ENCODE results near the gene UGGT1.
"Not testable (repeated sequence)": the region's sequence is repeated elsewhere in the genome, so short reads cannot be mapped to it uniquely, and the experiment has no call there.

UGGT1 gene

DNA sequence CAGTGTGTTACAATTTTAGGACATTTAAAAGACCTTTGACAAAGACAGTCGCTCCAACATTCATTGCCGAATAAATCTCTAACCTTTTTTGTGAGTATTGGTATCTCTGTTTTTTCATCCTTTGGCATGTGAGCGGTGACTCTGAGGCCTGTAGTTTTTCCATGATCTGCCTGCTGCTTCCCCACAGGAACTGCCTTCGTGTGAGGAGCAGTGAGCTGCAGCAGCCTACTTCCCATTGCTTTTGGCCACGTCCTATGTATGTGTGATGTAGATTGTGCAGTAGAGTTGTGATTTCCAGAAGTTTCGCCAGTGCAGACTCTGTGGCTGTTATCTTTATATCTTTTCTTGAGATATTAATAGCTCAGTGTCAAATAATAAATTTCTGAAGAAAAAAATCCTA lies 79.8 kb downstream of the UGGT1 start:
- Histone ChIP-seq H3K9me3 (ENCODE audit: control insufficient read depth, insufficient read depth, low read depth, low read length) (no peaks in the 10 kb centered on the region), H3K36me3 (ENCODE audit: control insufficient read depth, insufficient read depth, low read length) (peaks cover 87% of the 10 kb centered on the region), H3K4me1 (ENCODE audit: control insufficient read depth, insufficient read depth, low read length) (peaks cover 5% of the 10 kb centered on the region; the same call in 1 of the 2 replicates), H3K4me3 (ENCODE audit: low read depth, low read length) (no peak overlapping the region), H3K27ac (ENCODE audit: low read depth, low read length) (no peak overlapping the region), H3K27me3 (ENCODE audit: control insufficient read depth, insufficient read depth, low read length) (no peaks in the 10 kb centered on the region), H3K9ac (ENCODE audit: low read length) (no peak overlapping the region)

GRCh38 chr2:128172191-128172590 lies 81.2 kb downstream of the UGGT1 start:
- H3K27me3 ChIP-seq (ENCODE audit: control insufficient read depth, insufficient read depth, low read length): no peaks in the 10 kb centered on the region
- H3K27ac ChIP-seq (ENCODE audit: low read depth, low read length): no peak overlapping the region
- H3K4me3 ChIP-seq (ENCODE audit: low read depth, low read length): no peak overlapping the region
- peaks cover 5% of the 10 kb centered on the region; the same call in 1 of the 2 replicates for H3K4me1 ChIP-seq (ENCODE audit: control insufficient read depth, insufficient read depth, low read length)
- H3K9me3 ChIP-seq (ENCODE audit: control insufficient read depth, insufficient read depth, low read depth, low read length): no peaks in the 10 kb centered on the region
- no peak overlapping the region for H3K9ac ChIP-seq (ENCODE audit: low read length)
- peaks cover 87% of the 10 kb centered on the region for H3K36me3 ChIP-seq (ENCODE audit: control insufficient read depth, insufficient read depth, low read length)

DNA sequence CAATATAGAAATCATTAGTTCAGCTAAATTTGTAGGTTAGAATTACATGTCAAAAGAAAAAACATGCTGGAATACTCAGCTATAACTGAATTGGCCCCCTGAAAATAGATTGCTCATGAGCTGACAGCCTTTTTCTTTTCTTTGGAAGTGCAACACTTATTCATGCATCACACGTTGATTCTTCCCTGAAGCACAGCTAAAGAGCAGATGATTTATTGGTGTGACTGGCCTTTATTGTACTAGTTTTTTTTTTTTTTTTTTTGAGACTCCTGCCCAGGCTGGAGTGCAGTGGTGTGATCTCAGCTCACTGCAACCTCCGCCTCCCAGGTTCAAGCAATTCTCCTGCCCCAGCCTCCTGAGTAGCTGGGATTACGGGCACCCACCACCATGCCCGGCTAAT lies 83.1 kb downstream of the UGGT1 start:
- not testable (repeated sequence) for H3K27me3 ChIP-seq (ENCODE audit: control insufficient read depth, insufficient read depth, low read length); H3K27ac ChIP-seq (ENCODE audit: low read depth, low read length); H3K4me1 ChIP-seq (ENCODE audit: control insufficient read depth, insufficient read depth, low read length); H3K9ac ChIP-seq (ENCODE audit: low read length); H3K9me3 ChIP-seq (ENCODE audit: control insufficient read depth, insufficient read depth, low read depth, low read length); H3K4me3 ChIP-seq (ENCODE audit: low read depth, low read length)
- H3K36me3 ChIP-seq (ENCODE audit: control insufficient read depth, insufficient read depth, low read length): peaks cover 93% of the 10 kb centered on the region

- no peaks in the 10 kb centered on the region for H3K4me1 ChIP-seq (ENCODE audit: control insufficient read depth, insufficient read depth, low read length)
- H3K4me3 ChIP-seq (ENCODE audit: low read depth, low read length): no peak overlapping the region
- H3K27me3 ChIP-seq (ENCODE audit: control insufficient read depth, insufficient read depth, low read length): no peaks in the 10 kb centered on the region
- H3K9ac ChIP-seq (ENCODE audit: low read length): no peak overlapping the region
- H3K36me3 ChIP-seq (ENCODE audit: control insufficient read depth, insufficient read depth, low read length): peaks cover 99% of the 10 kb centered on the region
- no peak overlapping the region for H3K27ac ChIP-seq (ENCODE audit: low read depth, low read length)
- H3K9me3 ChIP-seq (ENCODE audit: control insufficient read depth, insufficient read depth, low read depth, low read length): no peaks in the 10 kb centered on the region
These were observed 86.3 kb downstream of the UGGT1 start for GRCh38 chr2:128177315-128177714.

GRCh38 chr2:128178149-128178649 lies 87.2 kb downstream of the UGGT1 start:
- Histone ChIP-seq H3K4me3 (ENCODE audit: low read depth, low read length) (no peak overlapping the region), H3K9me3 (ENCODE audit: control insufficient read depth, insufficient read depth, low read depth, low read length) (no peaks in the 10 kb centered on the region), H3K27ac (ENCODE audit: low read depth, low read length) (no peak overlapping the region), H3K36me3 (ENCODE audit: control insufficient read depth, insufficient read depth, low read length) (peaks cover 96% of the 10 kb centered on the region), H3K4me1 (ENCODE audit: control insufficient read depth, insufficient read depth, low read length) (no peaks in the 10 kb centered on the region), H3K9ac (ENCODE audit: low read length) (no peak overlapping the region), H3K27me3 (ENCODE audit: control insufficient read depth, insufficient read depth, low read length) (no peaks in the 10 kb centered on the region)

- Histone ChIP-seq H3K27ac (ENCODE audit: low read depth, low read length) (no peak overlapping the region), H3K9me3 (ENCODE audit: control insufficient read depth, insufficient read depth, low read depth, low read length) (no peaks in the 10 kb centered on the region), H3K27me3 (ENCODE audit: control insufficient read depth, insufficient read depth, low read length) (no peaks in the 10 kb centered on the region), H3K9ac (ENCODE audit: low read length) (no peak overlapping the region), H3K36me3 (ENCODE audit: control insufficient read depth, insufficient read depth, low read length) (peaks cover 96% of the 10 kb centered on the region), H3K4me1 (ENCODE audit: control insufficient read depth, insufficient read depth, low read length) (no peaks in the 10 kb centered on the region), H3K4me3 (ENCODE audit: low read depth, low read length) (no peak overlapping the region)
These were observed 87.9 kb downstream of the UGGT1 start for GRCh38 chr2:128178650-128179460.

DNA sequence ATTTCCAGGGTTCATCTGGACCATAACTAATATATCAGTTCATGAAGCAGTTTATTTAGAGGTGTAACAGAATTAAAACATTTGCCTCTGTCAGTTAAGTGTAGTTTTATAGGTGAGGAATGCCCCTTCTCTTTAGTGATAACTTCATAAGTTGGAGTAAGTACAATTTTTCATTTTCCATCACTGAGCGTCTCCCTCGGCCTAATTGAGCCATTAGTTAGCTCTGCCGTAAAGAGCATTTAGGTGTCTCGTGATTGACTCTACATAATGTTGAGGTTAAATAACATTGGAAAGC lies 88.4 kb downstream of the UGGT1 start:
- no peaks in the 10 kb centered on the region for H3K9me3 ChIP-seq (ENCODE audit: control insufficient read depth, insufficient read depth, low read depth, low read length)
- no peak overlapping the region for H3K4me3 ChIP-seq (ENCODE audit: low read depth, low read length)
- H3K4me1 ChIP-seq (ENCODE audit: control insufficient read depth, insufficient read depth, low read length): no peaks in the 10 kb centered on the region
- H3K36me3 ChIP-seq (ENCODE audit: control insufficient read depth, insufficient read depth, low read length): peaks cover 97% of the 10 kb centered on the region
- H3K27ac ChIP-seq (ENCODE audit: low read depth, low read length): no peak overlapping the region
- no peak overlapping the region for H3K9ac ChIP-seq (ENCODE audit: low read length)
- H3K27me3 ChIP-seq (ENCODE audit: control insufficient read depth, insufficient read depth, low read length): no peaks in the 10 kb centered on the region

- Histone ChIP-seq H3K36me3 (ENCODE audit: control insufficient read depth, insufficient read depth, low read length) (peaks cover 95% of the 10 kb centered on the region), H3K4me3 (ENCODE audit: low read depth, low read length) (no peak overlapping the region), H3K27me3 (ENCODE audit: control insufficient read depth, insufficient read depth, low read length) (no peaks in the 10 kb centered on the region), H3K9ac (ENCODE audit: low read length) (no peak overlapping the region), H3K4me1 (ENCODE audit: control insufficient read depth, insufficient read depth, low read length) (no peaks in the 10 kb centered on the region), H3K27ac (ENCODE audit: low read depth, low read length) (no peak overlapping the region), H3K9me3 (ENCODE audit: control insufficient read depth, insufficient read depth, low read depth, low read length) (no peaks in the 10 kb centered on the region)
These were observed 89.0 kb downstream of the UGGT1 start for GRCh38 chr2:128180031-128180430.

- Histone ChIP-seq H3K9me3 (ENCODE audit: control insufficient read depth, insufficient read depth, low read depth, low read length) (no peaks in the 10 kb centered on the region), H3K27ac (ENCODE audit: low read depth, low read length) (no peak overlapping the region), H3K4me3 (ENCODE audit: low read depth, low read length) (no peak overlapping the region), H3K36me3 (ENCODE audit: control insufficient read depth, insufficient read depth, low read length) (peaks cover 86% of the 10 kb centered on the region), H3K4me1 (ENCODE audit: control insufficient read depth, insufficient read depth, low read length) (no peaks in the 10 kb centered on the region), H3K27me3 (ENCODE audit: control insufficient read depth, insufficient read depth, low read length) (no peaks in the 10 kb centered on the region), H3K9ac (ENCODE audit: low read length) (no peak overlapping the region)
These were observed 94.6 kb downstream of the UGGT1 start for GRCh38 chr2:128185576-128185975.

GRCh38 chr2:128187032-128187654 lies 96.1 kb downstream of the UGGT1 start:
- no peak overlapping the region for H3K4me3 ChIP-seq (ENCODE audit: low read depth, low read length)
- H3K36me3 ChIP-seq (ENCODE audit: control insufficient read depth, insufficient read depth, low read length): peaks cover 75% of the 10 kb centered on the region
- H3K27me3 ChIP-seq (ENCODE audit: control insufficient read depth, insufficient read depth, low read length): no peaks in the 10 kb centered on the region
- H3K4me1 ChIP-seq (ENCODE audit: control insufficient read depth, insufficient read depth, low read length): no peaks in the 10 kb centered on the region
- H3K9ac ChIP-seq (ENCODE audit: low read length): no peak overlapping the region
- H3K27ac ChIP-seq (ENCODE audit: low read depth, low read length): peak overlapping the region; percentile 5; the same call in 1 of the 2 replicates
- no peaks in the 10 kb centered on the region for H3K9me3 ChIP-seq (ENCODE audit: control insufficient read depth, insufficient read depth, low read depth, low read length)

- peaks cover 14% of the 10 kb centered on the region for H3K4me1 ChIP-seq (ENCODE audit: control insufficient read depth, insufficient read depth, low read length)
- no peaks in the 10 kb centered on the region for H3K9me3 ChIP-seq (ENCODE audit: control insufficient read depth, insufficient read depth, low read depth, low read length)
- no peaks in the 10 kb centered on the region for H3K27me3 ChIP-seq (ENCODE audit: control insufficient read depth, insufficient read depth, low read length)
- no peak overlapping the region for H3K9ac ChIP-seq (ENCODE audit: low read length)
- H3K27ac ChIP-seq (ENCODE audit: low read depth, low read length): no peak overlapping the region
- H3K4me3 ChIP-seq (ENCODE audit: low read depth, low read length): no peak overlapping the region
- peaks cover 9% of the 10 kb centered on the region for H3K36me3 ChIP-seq (ENCODE audit: control insufficient read depth, insufficient read depth, low read length)
These were observed 104.5 kb downstream of the UGGT1 start for GRCh38 chr2:128195435-128195984.

All from HUES6 (cell line).